CD4-positive, alpha-beta T cell (primary cell): Measurements from ENCODE around the gene CSTB. TPM values are rescaled to one million over a fixed set of nuclear protein-coding genes. Genes with fewer than 3 reads are reported as not detected.

ENCODE experiments used
- ATAC-seq: fragments of 200-7000 bp; cut with Tn5 transposase; one replicate; pipeline ENCODE4 v1.10.0; 2022; ENCODE audit warnings: mild to moderate bottlenecking; ENCODE audit not compliant: poor library complexity
- CTCF ChIA-PET: fragments of 350-600 bp; sonication (Branson Sonifier 250); formaldehyde crosslinking; loops from one replicate; lab custom pipeline; 2021; ENCODE audit warnings: antibody characterized with exemption, inconsistent platforms; lab: Charles Lee
- POLR2A ChIA-PET: fragments of 350-600 bp; sonication (Branson Sonifier 250); formaldehyde crosslinking; loops from one replicate; lab custom pipeline; 2021; ENCODE audit warnings: antibody characterized with exemption, inconsistent platforms; lab: Charles Lee
- DNase-seq, 14 experiments: peaks; one replicate each; pipeline ENCODE4 v3.0.0-alpha.2; 2013 to 2020; ENCODE audit warnings: mixed read lengths in 2 of 14
- H3K27ac ChIP-seq, 2 donors: one replicate each; pipeline versions ENCODE4 v1.5.1 to v1.7.0; 2013; ENCODE audit warnings: low read length in 2 of 2, low read depth in 1 of 2, mild to moderate bottlenecking in 1 of 2
- H3K27me3 ChIP-seq, 2 experiments: 1 replicate in 1 of 2; 2 replicates in 1 of 2; pipeline versions ENCODE4 v1.6.1 to v1.7.0; 2013; ENCODE audit warnings: low read length in 2 of 2, control low read depth in 1 of 2, mild to moderate bottlenecking in 1 of 2, moderate library complexity in 1 of 2; ENCODE audit not compliant: insufficient read depth in 2 of 2, control insufficient read depth in 1 of 2
- H3K36me3 ChIP-seq: one replicate; pipeline ENCODE4 v1.6.1; 2013; ENCODE audit warnings: low read length, control low read depth; ENCODE audit not compliant: insufficient read depth
- H3K4me1 ChIP-seq: one replicate; pipeline ENCODE4 v1.6.1; 2013; ENCODE audit warnings: low read length, control low read depth; ENCODE audit not compliant: insufficient read depth
- H3K4me3 ChIP-seq: one replicate; pipeline ENCODE4 v1.5.1; 2013; ENCODE audit warnings: mild to moderate bottlenecking, low read length, moderate library complexity
- H3K9me3 ChIP-seq, 2 experiments: 1 replicate in 1 of 2; 2 replicates in 1 of 2; pipeline versions ENCODE4 v1.6.1 to v1.7.0; 2013; ENCODE audit warnings: low read length in 2 of 2, mild to moderate bottlenecking in 2 of 2, control low read depth in 1 of 2, moderate library complexity in 1 of 2; ENCODE audit not compliant: control insufficient read depth in 1 of 2, insufficient read depth in 1 of 2
- H3K27ac Mint-ChIP-seq: one replicate; pipeline ENCODE4 v1.8.0; 2020; ENCODE audit warnings: mixed read lengths
- H3K27me3 Mint-ChIP-seq: one replicate; pipeline ENCODE4 v1.8.0; 2021; ENCODE audit warnings: mixed read lengths
- H3K36me3 Mint-ChIP-seq: one replicate; pipeline ENCODE4 v1.8.0; 2021; ENCODE audit warnings: low read depth, mixed read lengths
- H3K4me1 Mint-ChIP-seq: one replicate; pipeline ENCODE4 v1.8.0; 2021; ENCODE audit warnings: low read depth, mixed read lengths
- H3K4me3 Mint-ChIP-seq: one replicate; pipeline ENCODE4 v1.8.0; 2020; ENCODE audit warnings: mild to moderate bottlenecking, mixed read lengths
- H3K9me3 Mint-ChIP-seq: one replicate; pipeline ENCODE4 v1.8.0; 2020; ENCODE audit warnings: mixed read lengths
- intact Hi-C, 2 experiments: fragments of 100-400 bp; cut with DNase I in 1 of 2; cut with micrococcal nuclease in 1 of 2; formaldehyde crosslinking; loops; one replicate each; pipeline versions ENCODE4 v1.15.1 to v1.9.0; 2023 to 2025; cut with DNase I, micrococcal nuclease
- total RNA-seq, 174 experiments: library from RNA in 2 of 174; stranded (reverse) in 2 of 174; gene quantifications; one replicate each; pipeline ENCODE4 v1.2.3 and lab custom pipeline; 2021 to 2026
- TF ChIP-seq, protein P1 (sequence below): fragments of 200-600 bp; IDR thresholded peaks from one replicate; pipeline ENCODE4 v1.8.0; 2022; ENCODE audit warnings: antibody characterized with exemption, mild to moderate bottlenecking

CSTB gene
- total RNA-seq, 2 experiments from 2014 or later: 13.4 to 14.5 TPM

- Mint-ChIP-seq H3K4me3 (no peak overlapping the region), H3K36me3 (peaks cover 23% of the 10 kb centered on the region), H3K27ac (no peak overlapping the region), H3K9me3 (no peaks in the 10 kb centered on the region), H3K27me3 (no peaks in the 10 kb centered on the region), H3K4me1 (peaks cover 13% of the 10 kb centered on the region)
- intact Hi-C loops: no loop called here
- H3K27ac ChIP-seq: no peak overlapping the region
- POLR2A ChIA-PET: no interaction called here
- no peaks in the 10 kb centered on the region for H3K27me3 ChIP-seq
- ATAC-seq: no peak
- CTCF ChIA-PET: no interaction called here
- no peak overlapping the region for H3K4me3 ChIP-seq
- no peaks in the 10 kb centered on the region for H3K9me3 ChIP-seq
- peaks cover 9% of the 10 kb centered on the region for H3K4me1 ChIP-seq
- no peak for DNase-seq
- TF ChIP-seq, protein P1, sequence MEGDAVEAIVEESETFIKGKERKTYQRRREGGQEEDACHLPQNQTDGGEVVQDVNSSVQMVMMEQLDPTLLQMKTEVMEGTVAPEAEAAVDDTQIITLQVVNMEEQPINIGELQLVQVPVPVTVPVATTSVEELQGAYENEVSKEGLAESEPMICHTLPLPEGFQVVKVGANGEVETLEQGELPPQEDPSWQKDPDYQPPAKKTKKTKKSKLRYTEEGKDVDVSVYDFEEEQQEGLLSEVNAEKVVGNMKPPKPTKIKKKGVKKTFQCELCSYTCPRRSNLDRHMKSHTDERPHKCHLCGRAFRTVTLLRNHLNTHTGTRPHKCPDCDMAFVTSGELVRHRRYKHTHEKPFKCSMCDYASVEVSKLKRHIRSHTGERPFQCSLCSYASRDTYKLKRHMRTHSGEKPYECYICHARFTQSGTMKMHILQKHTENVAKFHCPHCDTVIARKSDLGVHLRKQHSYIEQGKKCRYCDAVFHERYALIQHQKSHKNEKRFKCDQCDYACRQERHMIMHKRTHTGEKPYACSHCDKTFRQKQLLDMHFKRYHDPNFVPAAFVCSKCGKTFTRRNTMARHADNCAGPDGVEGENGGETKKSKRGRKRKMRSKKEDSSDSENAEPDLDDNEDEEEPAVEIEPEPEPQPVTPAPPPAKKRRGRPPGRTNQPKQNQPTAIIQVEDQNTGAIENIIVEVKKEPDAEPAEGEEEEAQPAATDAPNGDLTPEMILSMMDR: no peak
- peaks cover 21% of the 10 kb centered on the region for H3K36me3 ChIP-seq
These were observed 6.7 kb downstream of the CSTB start for GRCh38 chr21:43769325-43769958.

DNA sequence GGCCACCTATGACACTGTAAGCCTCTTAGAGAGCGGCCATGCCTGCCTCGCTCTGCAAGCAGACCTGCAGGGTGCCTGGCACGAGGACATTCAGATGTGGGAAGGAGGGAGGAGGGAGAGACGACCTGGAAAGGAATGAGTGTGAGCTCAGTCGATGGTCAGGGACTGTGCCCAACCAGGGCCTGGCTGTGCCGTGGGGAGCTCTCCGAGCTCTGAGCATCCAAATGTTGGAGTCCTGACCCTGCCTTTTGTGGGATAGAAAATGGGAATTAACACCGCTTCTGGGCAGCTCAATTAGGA lies 7.3 kb downstream of the CSTB start:
- H3K4me1 ChIP-seq: peaks cover 2% of the 10 kb centered on the region
- Mint-ChIP-seq H3K4me1 (peaks cover 7% of the 10 kb centered on the region), H3K36me3 (peaks cover 18% of the 10 kb centered on the region), H3K9me3 (no peaks in the 10 kb centered on the region), H3K27ac (no peak overlapping the region), H3K27me3 (no peaks in the 10 kb centered on the region), H3K4me3 (no peak overlapping the region)
- no peak overlapping the region for H3K4me3 ChIP-seq
- no peak for ATAC-seq
- no peak for DNase-seq
- H3K27me3 ChIP-seq: no peaks in the 10 kb centered on the region
- intact Hi-C loops: no loop called here
- H3K36me3 ChIP-seq: peaks cover 14% of the 10 kb centered on the region
- POLR2A ChIA-PET: no interaction called here
- TF ChIP-seq, protein P1: no peak
- no peak overlapping the region for H3K27ac ChIP-seq
- no peaks in the 10 kb centered on the region for H3K9me3 ChIP-seq
- CTCF ChIA-PET: no interaction called here

DNA sequence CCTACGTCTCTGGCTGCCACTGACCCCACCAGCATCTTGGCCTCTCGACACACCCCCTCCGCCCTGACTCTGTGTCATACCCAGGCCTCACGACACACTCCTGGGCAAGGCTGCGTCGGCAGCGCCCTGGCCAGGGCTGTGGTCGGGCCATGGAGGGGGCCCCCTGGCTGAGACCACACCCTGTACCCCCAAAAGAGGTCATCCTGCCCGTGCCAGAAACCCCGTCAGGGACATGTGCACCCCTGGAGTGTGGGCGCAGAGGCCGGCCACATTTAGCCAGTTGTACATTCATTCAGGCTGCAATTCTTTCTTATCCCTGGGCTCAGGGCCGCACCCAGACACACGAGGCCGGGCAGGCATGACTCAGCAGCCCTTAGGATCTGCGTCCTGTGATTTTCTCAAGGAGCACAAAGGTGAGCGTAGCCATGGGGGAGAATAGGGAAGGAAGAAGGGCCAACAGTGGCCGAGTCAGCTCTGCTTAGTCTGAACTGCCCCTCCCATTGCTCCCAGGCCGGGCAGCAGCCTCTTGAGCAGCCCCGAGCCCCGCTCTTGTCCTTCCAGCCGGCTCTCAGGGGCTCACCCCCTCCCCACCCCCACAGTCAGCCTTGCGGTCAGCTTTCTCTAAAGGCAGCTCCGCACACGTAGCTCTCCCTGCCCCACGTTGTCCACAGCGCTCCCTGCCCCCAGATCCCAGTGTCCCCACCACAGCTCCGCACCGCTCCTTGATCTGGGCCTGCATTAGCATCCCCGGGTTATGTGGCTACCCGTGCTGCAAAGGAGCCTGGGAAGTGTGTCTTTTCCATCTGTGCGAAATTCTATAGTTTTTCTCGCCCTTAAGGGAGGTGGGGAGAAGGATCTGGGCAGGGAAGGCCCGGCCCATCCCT lies 7.9 kb downstream of the CSTB start:
- no peaks in the 10 kb centered on the region for H3K9me3 Mint-ChIP-seq
- intact Hi-C loops: no loop called here
- Histone ChIP-seq H3K9me3 (no peaks in the 10 kb centered on the region), H3K4me1 (no peaks in the 10 kb centered on the region), H3K4me3 (no peak overlapping the region), H3K27ac (no peak overlapping the region), H3K36me3 (peaks cover 8% of the 10 kb centered on the region), H3K27me3 (no peaks in the 10 kb centered on the region)
- ATAC-seq: no peak
- H3K27me3 Mint-ChIP-seq: no peaks in the 10 kb centered on the region
- TF ChIP-seq, protein P1: no peak
- peak in 2 of 14 experiments; percentile 28 to 51 for DNase-seq
- H3K4me3 Mint-ChIP-seq: no peak overlapping the region
- ChIA-PET POLR2A (no interaction called here), CTCF (interaction anchor here (0.5 kb wide), 1 partner anchor 54 kb away, joined by 3 read pairs; no protein-coding TSS in a partner anchor)
- no peak overlapping the region for H3K27ac Mint-ChIP-seq
- peaks cover 2% of the 10 kb centered on the region for H3K4me1 Mint-ChIP-seq
- H3K36me3 Mint-ChIP-seq: peaks cover 13% of the 10 kb centered on the region
